ENCODE data around the gene LMTK3.

DNA sequence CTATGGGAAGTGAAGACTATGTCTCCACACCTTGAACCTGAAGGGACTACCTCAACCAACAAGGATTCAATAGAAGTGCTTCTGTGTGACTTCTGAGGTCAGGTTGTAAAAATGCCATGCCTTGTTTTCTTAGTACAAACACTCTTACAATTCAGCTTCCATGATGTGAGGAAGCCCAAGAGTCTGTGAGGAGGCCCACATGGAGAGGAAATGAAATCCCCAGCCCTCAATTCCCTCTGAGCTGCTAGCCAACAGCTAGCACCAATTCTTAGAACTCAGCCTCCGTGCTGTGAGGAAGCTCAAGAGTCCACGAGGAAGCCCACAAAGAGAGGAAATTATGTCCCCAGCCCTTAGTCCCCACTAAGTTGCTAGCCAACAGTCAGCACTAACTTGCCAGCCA, 12.6 kb upstream of the LMTK3 start:
- TF ChIP-seq, protein P1, sequence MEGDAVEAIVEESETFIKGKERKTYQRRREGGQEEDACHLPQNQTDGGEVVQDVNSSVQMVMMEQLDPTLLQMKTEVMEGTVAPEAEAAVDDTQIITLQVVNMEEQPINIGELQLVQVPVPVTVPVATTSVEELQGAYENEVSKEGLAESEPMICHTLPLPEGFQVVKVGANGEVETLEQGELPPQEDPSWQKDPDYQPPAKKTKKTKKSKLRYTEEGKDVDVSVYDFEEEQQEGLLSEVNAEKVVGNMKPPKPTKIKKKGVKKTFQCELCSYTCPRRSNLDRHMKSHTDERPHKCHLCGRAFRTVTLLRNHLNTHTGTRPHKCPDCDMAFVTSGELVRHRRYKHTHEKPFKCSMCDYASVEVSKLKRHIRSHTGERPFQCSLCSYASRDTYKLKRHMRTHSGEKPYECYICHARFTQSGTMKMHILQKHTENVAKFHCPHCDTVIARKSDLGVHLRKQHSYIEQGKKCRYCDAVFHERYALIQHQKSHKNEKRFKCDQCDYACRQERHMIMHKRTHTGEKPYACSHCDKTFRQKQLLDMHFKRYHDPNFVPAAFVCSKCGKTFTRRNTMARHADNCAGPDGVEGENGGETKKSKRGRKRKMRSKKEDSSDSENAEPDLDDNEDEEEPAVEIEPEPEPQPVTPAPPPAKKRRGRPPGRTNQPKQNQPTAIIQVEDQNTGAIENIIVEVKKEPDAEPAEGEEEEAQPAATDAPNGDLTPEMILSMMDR (IDR thresholded peaks at IDR 0.05; ENCODE audit: borderline replicate concordance, extremely low read depth, low read length, poor library complexity, severe bottlenecking), result no peak
- TF ChIP-seq EZH2 (IDR thresholded peaks at IDR 0.05; ENCODE audit: borderline replicate concordance, low read depth, low read length, severe bottlenecking), result no peak

Data from DND-41 (cell line).